ENCODE measurements around the gene DAGLA.

The DAGLA gene

DNA sequence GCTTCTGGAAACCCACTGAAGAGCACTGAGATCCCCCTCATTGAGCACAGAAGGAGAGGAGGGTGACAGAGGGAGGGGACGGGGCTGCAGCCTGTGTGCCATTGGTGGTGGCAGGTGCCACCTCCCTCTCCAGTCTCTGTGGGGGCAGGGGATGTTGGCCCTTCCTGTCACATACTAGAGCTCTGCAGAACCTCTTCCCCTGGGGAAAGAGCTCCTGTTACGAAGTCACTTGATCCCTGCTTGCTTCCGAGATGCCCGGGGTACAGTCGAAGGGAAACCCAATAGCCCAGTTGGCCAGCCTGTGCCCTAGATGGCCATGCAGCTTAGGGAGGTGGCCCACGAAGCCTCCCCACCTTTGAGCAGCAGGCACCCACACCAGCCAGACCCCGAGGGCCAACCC is 29.4 kb downstream of the DAGLA start:
- DNase-seq (ENCODE audit: low read depth in 2 of 2): no peak

DNA sequence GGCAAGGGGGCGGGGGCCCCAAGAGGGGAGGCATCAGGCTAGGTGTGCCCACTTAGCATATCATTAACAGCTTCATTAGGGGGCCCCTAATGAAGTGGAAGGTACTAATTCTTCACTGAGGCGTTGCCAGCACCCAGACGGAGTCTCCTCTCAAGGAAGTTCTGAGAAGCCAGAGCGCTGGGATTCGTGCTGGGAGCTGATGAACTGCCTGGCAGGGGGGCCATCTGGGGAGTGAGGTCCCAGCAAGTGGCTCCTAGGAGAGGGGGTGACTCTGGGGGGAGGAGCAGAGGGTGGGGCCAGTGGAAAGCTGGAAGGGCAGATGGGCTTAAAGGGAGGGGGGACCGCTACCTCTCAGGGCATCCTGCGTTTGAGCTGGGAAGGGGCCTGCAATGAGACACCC is 29.8 kb downstream of the DAGLA start:
- DNase-seq (ENCODE audit: low read depth in 2 of 2): no peak

DNA sequence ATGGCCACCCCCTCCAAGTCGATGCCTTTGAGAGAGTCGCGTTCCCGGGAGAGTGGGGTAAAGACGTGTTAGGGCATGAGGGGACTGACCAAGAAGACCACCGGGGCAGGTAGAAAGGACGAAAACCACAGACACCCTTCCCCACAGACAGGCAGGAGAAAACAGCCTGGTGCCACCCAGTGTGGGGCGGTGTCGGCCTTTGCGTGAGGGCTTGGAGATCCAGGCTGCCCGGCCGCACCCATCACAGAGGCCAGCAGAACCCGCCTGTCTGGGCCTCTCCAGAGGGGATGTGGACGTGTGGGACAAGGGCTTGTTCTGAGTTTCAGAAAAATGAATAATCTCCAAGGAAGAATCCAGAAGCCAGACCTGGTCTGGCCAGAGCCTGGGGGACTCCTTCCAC is 30.8 kb downstream of the DAGLA start:
- DNase-seq (ENCODE audit: low read depth in 2 of 2): no peak

DNA sequence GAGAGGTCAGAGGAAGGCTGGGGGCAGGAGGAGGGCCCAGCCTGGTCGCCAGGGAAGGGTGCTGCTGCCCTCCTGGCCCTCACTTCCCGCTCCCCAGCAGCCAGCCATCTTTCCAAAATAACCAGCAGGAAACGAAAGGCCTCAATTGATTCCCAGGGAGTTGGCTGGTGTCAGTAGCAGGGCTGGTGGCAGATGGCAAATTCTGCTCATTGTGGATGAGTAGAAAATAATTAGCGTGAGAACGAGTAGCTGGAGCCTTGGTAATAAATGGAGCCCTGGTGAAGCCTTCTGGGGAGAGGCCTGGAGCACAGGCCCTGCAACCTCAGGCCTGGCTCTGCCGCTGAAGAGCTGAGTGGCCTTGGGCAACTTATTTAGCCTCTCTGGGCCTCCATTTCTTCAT is 31.3 kb downstream of the DAGLA start:
- DNase-seq (ENCODE audit: low read depth in 2 of 2): no peak

DNA sequence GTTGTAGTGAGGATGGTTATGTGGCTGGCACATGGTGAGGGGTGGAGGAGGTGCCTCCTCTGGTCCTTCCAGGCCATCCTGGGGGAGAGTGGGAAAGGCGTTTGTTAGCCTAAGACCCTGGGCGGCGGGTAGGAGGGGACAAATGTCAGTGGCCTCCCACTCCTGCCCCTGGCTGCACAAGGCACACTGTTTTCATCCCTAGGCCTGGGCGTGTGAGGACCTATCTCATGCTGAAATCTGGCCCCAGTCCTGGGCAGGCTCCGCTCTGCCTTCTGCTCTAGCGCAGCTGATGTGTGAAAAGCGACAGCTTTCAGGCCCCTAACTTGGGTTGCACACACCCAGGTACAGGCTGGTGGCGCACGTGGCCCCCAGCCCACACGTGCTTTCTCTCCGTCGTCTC is 32.1 kb downstream of the DAGLA start:
- no peak for DNase-seq (ENCODE audit: low read depth in 2 of 2)

DNA sequence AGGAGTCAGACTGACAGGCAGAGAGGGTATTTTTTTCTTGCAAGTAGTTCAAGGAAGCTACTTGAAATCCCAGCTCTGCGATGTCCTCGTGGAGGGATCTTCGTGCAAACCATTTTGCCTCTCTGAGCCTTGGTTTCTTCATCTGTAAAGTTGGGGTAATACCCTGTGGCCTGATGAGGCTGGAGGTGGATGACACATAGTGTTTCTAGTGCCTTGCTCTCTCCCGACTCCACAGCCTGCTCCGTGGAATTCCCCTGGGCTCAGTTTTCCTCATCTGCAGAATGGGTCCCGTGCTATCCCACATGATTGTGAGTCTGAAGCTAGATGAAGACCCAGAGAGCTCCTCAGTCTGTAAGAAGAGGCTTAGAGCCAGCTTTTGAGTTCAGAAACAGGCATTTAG is 32.7 kb downstream of the DAGLA start:
- no peak for DNase-seq (ENCODE audit: low read depth in 2 of 2)

DNA sequence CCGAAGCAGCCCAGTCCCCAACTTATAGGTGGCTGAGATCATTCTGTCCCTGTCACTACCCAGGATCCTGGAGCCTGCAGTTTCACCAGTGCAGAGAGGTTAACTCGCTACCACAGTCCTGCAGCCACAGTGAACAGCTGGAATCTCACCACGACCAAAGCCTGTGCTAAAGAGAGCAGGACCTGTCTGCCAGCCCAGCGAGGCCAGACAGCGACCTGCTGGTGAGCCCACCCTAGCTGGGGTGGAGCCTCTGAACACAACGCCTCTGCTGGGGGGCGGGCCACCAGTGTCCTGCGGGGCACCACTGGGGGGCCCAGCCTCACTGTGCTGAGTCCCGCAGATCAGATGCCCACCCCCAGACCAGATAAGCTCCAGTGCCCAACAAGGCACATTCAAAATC is 33.3 kb downstream of the DAGLA start:
- DNase-seq (ENCODE audit: low read depth in 2 of 2): no peak

DNA sequence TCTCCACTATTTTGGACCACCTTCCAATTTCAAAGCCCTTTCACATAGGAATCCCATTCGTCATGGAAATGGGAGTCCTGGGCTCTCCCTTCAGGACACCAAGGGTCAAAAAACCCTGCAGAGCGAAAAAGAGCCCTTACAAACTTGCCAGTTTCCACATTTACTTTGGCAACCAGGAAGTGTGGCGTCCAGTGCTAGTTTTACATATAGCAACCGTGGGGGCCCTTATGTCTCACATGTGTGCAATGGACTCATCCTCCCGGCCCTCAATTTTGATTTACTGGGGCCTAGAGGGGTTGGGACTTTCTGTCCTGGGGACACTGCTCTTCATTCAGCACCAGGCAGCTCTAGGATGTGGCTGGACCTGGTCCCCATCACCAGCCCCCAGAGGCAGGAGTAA is 33.7 kb downstream of the DAGLA start:
- DNase-seq (ENCODE audit: low read depth in 2 of 2): no peak

DNA sequence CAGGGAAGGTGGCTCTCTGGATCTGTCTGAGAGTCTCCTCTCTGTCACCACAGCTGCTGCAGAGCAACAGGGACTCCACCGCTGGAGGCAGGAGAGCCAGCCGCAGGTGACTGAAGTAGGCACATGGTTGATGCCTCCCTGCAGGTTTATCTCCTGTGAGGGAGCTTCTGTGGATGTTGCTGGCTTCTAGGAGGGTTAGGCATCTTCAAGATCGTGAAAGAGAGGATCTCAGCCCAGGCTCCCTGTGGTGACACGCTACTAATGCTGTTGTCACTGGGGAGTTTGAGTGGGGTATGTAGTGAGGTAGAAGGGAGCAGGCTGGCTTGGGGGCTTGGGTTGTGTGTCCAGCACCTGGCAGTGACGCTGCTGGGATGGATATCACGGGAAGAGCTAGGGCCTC is 34.1 kb downstream of the DAGLA start:
- DNase-seq (ENCODE audit: low read depth in 2 of 2): no peak

DNA sequence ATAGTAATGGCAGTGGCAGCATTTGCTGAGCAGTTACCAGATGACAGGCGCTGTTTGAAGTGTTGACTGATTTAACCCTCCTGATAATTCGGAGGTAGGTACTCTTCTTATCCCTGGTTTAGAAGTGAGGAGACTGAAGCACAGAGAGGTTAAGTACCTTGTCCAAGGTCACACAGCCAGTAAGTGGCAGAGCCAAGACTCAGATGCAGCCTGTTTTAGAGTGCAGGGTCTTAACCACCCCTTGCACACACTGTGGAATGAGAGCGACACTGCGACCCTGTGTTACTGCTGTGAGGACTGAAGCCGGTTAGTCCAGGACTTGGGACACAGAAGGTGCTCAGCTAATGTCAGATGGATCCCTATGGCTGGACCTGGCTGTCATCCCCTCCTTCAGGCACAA is 34.7 kb downstream of the DAGLA start:
- no peak for DNase-seq (ENCODE audit: low read depth in 2 of 2)

DNA sequence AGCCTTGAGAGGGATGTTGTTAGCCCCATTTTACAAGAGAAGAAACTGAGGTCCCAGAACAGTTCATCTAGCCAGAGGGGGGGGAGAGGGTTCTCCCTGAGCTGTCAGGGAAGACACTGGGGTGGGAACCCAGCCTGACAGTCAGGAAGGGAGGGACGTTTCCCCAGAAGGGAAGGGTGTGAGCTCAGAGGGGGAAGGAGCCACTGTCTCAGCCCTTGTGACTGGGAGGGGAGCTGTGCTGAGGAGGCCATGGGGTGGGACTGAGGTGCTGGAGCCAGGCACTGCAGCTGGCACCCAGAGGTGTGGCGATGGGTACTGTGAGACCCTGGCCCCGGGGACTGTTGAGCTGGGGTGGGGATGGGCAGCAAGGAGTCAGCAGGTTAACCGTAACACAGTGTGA is 35.7 kb downstream of the DAGLA start:
- DNase-seq (ENCODE audit: low read depth in 2 of 2): no peak

DNA sequence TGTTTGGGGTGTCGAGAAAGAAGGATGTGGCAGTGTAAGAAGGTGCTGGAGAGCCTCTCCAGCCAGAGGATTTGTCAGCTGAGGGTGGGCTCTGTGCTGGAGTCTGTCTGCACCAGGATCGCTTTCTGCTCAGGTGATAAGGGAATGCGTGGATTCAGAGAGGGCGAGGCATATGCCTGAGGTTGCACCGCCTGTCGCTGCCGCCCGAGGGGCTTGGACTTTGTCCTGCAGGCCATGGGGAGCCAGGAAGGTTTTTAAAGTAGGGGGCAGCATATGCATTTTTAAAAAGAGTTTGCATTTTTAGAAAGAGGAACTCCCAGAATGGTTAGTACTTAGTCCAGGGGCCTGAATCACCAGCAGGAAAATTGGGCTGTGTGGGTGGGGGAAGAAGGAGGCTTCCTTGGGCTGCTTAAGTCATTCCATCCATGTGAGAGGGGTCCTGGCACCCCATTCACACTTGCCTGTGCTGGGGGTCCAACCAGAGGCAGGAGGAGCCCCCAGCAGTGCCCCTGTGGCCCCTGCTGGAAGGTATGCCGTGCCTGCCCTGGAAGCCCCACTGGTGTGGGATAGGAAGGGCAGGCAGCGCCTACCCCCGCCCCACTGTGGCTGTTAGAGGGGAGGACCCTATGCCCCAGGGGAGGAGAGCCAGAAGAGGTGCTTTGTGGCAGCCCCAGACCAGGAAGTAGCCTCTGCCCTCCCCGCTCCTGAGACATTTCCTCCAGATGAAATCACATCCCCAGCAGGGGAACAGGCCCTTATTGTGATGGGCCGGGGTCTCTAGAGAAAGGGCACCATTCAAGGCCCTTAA is 36.5 kb downstream of the DAGLA start:
- DNase-seq (ENCODE audit: low read depth in 2 of 2): no peak

DNA sequence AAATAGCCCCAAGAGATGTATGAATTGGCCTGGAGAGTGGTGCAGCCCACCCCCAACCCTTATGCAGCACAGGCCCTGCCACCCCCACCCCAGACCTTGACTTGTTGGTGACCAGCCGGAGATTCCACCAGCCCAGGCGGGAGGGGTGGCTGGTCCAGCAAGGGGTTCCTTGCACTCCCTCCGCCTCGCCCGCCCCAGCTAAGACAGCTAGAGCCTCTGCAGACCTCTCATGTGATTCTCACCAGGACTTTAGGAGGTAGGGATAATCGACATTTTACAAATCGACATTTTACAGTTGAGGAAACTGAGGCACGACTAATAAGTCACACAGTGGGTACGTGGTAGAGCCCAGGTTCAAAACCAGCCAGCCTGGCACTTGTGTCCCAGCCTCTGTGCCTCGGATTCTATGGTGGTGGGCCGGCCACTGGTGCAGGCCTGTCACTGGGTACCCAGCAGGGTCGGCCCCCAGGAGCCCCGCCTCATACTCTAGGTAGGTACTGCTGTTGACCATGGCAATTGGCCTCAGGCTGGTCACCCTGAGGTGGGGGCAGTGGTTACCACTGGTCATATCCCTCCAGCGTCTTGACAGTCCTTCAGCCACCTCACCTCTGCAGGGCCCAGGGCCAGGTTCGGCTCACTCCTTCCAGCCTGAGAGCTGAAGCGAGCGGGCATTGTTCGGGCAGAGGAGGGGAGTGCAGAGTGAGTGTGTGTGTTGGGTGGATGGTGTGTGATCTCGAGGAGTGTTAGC is 37.3 kb downstream of the DAGLA start:
- DNase-seq (ENCODE audit: low read depth in 2 of 2): no peak

DNA sequence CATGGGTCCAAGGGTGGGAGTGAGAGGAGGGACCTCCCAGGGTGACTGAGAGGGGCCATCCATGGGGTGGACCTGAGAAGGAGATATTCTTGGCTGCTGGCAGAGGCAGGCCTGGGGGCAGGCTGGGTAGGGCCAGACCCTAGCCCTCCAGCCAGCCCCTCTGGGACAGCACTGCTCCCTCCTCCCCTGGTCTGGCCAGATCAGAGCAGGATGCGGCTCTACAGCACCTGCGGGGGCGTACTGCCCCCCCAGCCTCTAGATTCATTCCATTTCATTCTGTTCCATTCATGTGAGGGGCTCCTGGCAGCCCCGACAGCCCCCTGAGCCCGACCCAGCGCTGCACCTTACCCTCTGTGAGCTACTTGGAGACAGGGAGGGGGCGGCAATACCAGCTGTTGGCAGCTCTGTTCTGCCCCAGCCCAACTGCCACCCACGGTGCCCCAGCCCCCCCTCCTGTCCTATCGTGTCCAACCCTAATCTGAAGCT is 37.9 kb downstream of the DAGLA start:
- no peak for DNase-seq (ENCODE audit: low read depth in 2 of 2)

DNA sequence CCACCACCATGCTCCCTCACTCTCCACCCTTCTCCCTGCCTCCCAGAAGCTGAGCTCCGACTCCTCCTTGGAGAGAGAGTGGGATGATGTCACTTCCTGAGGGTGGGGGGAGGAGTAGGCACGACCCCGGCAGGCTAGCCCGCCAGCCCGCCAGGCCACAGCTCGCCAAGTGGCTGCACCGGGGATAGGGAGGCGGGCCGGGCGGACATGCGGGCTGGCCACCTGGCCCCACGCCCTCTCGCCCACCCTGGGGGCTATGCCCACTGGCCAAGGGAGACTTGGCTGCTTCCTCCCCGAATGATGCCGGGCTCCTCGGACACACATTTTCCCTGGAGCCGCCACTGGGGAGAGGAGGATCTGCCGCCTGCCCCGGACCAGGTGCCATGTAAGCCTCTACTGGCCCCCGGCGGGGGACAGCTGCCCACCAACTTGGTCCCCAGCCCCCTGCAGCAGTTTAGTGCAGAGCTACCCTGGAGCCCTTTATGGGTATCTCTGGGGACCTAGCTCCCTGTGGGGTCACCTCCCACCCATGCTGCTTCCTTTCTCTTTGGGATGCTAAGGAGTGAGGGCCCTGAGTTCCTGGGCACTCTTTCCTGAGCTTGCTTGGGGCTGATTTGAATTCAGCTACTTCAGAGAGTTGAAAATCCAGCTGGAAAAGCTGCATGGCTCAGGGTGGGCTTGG is 38.6 kb downstream of the DAGLA start:
- DNase-seq (ENCODE audit: low read depth in 2 of 2): no peak

DNA sequence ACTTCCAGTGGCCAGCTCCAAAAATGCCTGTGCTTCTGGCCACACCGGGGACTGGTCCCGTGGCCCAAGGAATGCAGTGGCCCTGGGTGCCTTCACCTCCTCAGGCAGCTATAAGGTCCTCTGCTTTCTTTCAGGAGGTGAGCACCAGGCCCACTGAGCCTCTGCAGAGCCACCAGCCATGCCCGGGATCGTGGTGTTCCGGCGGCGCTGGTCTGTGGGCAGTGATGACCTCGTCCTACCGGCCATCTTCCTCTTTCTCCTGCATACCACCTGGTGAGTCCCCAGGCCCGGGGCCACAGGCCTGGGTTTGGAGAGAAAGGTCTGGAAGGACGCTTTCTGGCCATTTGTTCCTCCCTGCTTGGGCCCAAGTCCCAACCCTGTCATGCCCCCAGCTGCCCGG is 39.8 kb downstream of the DAGLA start:
- no peak for DNase-seq (ENCODE audit: low read depth in 2 of 2)

DNA sequence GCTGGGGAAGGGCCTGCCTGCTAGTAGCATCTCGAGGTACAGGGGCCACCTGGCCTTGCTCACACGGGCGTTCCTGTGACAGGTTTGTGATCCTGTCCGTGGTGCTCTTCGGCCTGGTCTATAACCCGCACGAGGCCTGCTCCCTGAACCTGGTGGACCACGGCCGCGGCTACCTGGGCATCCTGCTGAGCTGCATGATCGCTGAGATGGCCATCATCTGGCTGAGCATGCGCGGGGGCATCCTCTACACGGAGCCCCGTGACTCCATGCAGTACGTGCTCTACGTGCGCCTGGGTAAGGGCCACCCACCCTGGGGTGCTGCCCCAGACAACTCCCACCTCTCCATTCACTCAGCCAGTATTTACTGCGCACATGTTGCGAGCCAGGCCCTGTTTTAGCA is 40.4 kb downstream of the DAGLA start:
- no peak for DNase-seq (ENCODE audit: low read depth in 2 of 2)

DNA sequence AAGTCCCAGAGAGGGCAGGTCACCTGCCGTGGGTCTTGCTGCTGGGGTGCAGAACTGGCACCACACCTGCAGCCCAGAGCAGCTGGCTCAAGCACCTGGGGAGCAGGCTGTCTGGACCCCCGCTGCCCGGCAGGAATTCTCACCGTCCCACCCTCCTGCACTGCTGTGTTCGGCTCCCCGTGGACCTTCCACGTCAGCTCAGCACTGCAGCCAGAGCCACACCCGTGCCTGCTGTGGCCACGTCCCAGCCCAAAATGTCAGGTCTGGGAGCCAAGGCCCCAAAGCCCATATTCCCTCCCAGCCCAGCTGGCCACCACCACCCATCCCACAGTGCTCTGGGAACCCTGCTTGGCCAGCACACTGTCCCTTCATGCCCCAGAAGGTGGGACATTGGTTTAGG is 44.2 kb downstream of the DAGLA start:
- no peak for DNase-seq (ENCODE audit: low read depth in 2 of 2)

DNA sequence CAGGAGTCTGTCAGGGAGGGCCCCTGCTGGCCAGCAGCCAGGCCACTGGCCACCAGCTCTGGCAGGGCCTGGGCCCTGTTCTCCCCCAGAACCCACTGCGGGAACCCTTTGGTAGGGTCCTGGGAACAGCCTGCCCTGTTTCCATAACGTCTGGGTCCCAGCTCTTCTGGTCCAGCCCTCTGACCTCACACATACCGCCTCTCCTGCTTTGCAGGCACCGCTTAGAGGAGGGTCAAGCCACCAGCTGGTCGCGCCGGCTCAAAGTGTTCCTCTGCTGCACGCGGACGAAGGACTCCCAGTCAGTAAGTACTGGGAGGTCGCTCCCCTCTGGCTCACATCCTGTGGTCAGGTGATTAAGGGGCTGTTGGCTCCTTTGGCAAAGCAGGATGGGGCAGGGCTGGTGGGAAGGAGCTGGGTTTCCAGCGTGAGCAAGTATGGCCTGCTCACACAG is 45.6 kb downstream of the DAGLA start:
- no peak for DNase-seq (ENCODE audit: low read depth in 2 of 2)

DNA sequence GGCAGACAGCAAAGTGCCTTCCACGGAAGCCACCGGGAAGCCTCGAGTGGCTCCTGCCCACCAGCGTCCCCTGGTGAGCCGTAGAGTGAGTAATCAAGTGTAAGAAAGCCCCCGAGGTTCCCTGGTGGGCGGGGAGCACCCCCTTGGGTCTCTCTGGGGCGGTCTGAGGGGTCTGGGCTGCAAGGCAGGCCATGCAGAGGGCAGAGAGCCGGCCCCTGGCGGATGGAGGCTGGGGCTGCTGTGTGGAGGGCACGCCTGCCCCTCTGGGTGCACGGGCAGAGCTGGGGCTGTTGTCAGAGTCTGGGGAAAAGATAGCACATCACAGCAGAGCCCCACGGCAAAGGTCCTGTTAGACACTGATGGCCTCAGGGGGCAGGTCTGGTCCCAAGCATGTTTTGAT is 46.6 kb downstream of the DAGLA start:
- DNase-seq (ENCODE audit: low read depth in 2 of 2): no peak

DNA sequence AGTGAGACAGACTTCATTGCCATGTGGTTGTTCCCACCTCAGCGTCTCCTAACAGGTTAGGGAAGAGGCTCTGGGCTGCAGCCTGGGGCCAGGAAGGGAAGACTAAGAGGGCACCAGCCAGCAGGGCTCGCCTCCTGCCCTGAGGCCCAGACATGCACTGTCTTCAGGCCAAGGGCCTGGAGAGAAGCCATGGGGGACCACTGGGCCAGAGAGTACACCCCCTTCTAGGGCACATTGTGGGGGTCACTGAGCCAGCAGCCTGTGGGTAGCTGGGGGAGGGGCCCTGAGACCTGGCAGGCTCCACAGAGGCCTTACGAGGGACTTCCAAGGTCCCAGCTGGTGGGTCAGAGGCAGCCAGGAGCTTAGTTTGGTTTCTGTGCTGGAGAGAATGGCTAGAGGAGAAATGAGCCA is 47.2 kb downstream of the DAGLA start:
- no peak for DNase-seq (ENCODE audit: low read depth in 2 of 2)

DNA sequence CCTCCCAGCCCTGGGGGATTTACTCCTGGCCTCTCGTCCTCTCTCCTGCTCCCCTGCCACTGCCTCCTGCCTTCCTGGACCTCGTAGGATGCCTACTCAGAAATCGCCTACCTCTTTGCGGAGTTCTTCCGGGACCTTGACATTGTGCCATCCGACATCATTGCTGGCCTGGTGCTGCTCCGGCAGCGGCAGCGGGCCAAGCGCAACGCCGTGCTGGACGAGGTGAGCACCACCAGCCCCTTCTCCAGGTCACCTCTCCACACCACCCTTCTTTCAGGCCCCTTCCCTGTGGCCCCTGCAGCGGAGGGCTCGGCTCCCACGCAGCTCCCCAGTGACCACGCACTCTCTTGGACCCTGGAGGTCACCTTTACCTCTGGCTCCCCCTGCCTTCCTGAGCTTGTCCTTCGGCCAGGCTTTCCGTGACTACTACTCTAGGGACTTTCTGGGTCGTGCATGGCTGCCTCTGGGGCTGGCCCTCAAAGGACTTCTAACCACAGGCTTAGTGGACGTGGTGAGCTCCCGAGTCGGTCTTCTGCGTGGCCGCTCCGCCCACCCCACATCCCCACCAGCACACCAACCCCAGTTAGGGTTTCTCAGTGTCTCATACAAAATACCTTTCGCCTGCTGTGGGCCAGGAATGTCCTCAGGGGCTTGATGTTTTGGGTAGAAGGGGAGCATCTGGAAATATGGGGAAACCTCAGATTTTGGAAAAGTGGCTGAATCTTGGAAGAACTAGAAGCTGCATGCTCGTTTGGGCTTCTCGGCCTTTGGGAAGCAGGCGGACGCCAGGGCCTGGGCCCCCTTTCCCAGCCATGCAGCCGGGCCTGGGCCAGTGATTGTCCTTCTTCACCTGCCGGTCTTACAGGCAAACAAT is 48.1 kb downstream of the DAGLA start:
- no peak for DNase-seq (ENCODE audit: low read depth in 2 of 2)
